Left ventricle myocardium inferior (tissue), 1 donor: ENCODE data around the gene AMZ1. TPM values are rescaled to one million over a fixed set of nuclear protein-coding genes. Genes with fewer than 3 reads are reported as not detected.

Source experiments
- DNase-seq: peaks from one replicate; pipeline ENCODE4 v3.0.0-alpha.2; 2020
- H3K27ac ChIP-seq: fragments of 200-600 bp; replicated peaks from 2 replicates; pipeline ENCODE4 v1.8.0; 2021
- H3K27me3 ChIP-seq: fragments of 200-600 bp; 2 replicates; pipeline ENCODE4 v1.8.0; 2021; ENCODE audit warnings: low read depth
- H3K36me3 ChIP-seq: fragments of 200-600 bp; 2 replicates; pipeline ENCODE4 v1.8.0; 2021
- H3K4me1 ChIP-seq: fragments of 200-600 bp; 2 replicates; pipeline ENCODE4 v1.8.0; 2021
- H3K4me3 ChIP-seq: fragments of 200-600 bp; 2 replicates; pipeline ENCODE4 v1.8.0; 2021; ENCODE audit warnings: mild to moderate bottlenecking, moderate library complexity
- H3K9me3 ChIP-seq: fragments of 200-600 bp; replicated peaks from 2 replicates; pipeline ENCODE4 v1.8.0; 2021
- CTCF ChIP-seq: fragments of 200-600 bp; IDR thresholded peaks from 2 replicates; pipeline ENCODE4 v1.8.0; 2021; ENCODE audit warnings: antibody characterized with exemption, mild to moderate bottlenecking, borderline replicate concordance
- intact Hi-C: fragments of 100-400 bp; cut with micrococcal nuclease; formaldehyde crosslinking; loops from one replicate; pipeline ENCODE4 v1.11.0; 2022
- total RNA-seq: library from RNA; stranded (reverse); fragmentation: NEBNext Ultra II Directional; extraction: Animal tissue kit (Norgen Biotek cat#: 25700); gene quantifications from one replicate; pipeline ENCODE4 v1.2.1, GENCODE V29; 2021
- donor health status: DM: no; HTN: yes; CAD: no; lungs with severe emphysema.

Gene AMZ1
- total RNA-seq, 1 donor from 2014 or later: 0.11 TPM

- Histone ChIP-seq H3K9me3 (no peaks in the 10 kb centered on the region), H3K4me1 (peaks cover 7% of the 10 kb centered on the region), H3K4me3 (no peak overlapping the region), H3K36me3 (peaks cover 35% of the 10 kb centered on the region), H3K27ac (no peak overlapping the region), H3K27me3 (no peaks in the 10 kb centered on the region)
- TF ChIP-seq CTCF: no peak
- intact Hi-C loops: no loop called here
- DNase-seq: no peak
Observed at GRCh38 chr7:2649991-2650390, 38.0 kb upstream of the AMZ1 start.

GRCh38 chr7:2650451-2650850 is 37.6 kb upstream of the AMZ1 start:
- no peak overlapping the region for H3K4me3 ChIP-seq
- no peak for DNase-seq
- H3K27me3 ChIP-seq: no peaks in the 10 kb centered on the region
- no peak for TF ChIP-seq CTCF
- H3K36me3 ChIP-seq: peaks cover 35% of the 10 kb centered on the region
- no peaks in the 10 kb centered on the region for H3K9me3 ChIP-seq
- no peak overlapping the region for H3K27ac ChIP-seq
- intact Hi-C loops: no loop called here
- H3K4me1 ChIP-seq: peaks cover 3% of the 10 kb centered on the region

GRCh38 chr7:2651336-2651735 is 36.7 kb upstream of the AMZ1 start:
- no peaks in the 10 kb centered on the region for H3K4me1 ChIP-seq
- no peak overlapping the region for H3K4me3 ChIP-seq
- no peaks in the 10 kb centered on the region for H3K27me3 ChIP-seq
- intact Hi-C loops: no loop called here
- TF ChIP-seq CTCF: no peak
- peaks cover 38% of the 10 kb centered on the region for H3K36me3 ChIP-seq
- no peak for DNase-seq
- no peak overlapping the region for H3K27ac ChIP-seq
- H3K9me3 ChIP-seq: no peaks in the 10 kb centered on the region

- H3K4me3 ChIP-seq: no peak overlapping the region
- intact Hi-C loops: no loop called here
- no peaks in the 10 kb centered on the region for H3K27me3 ChIP-seq
- peaks cover 40% of the 10 kb centered on the region for H3K36me3 ChIP-seq
- H3K9me3 ChIP-seq: no peaks in the 10 kb centered on the region
- no peak for DNase-seq
- no peak for TF ChIP-seq CTCF
- H3K4me1 ChIP-seq: no peaks in the 10 kb centered on the region
- no peak overlapping the region for H3K27ac ChIP-seq
Observed at GRCh38 chr7:2651847-2652735, 35.9 kb upstream of the AMZ1 start.

- Histone ChIP-seq H3K27me3 (no peaks in the 10 kb centered on the region), H3K4me3 (no peak overlapping the region), H3K4me1 (no peaks in the 10 kb centered on the region), H3K9me3 (no peaks in the 10 kb centered on the region), H3K36me3 (peaks cover 36% of the 10 kb centered on the region), H3K27ac (no peak overlapping the region)
- intact Hi-C loops: no loop called here
- no peak for DNase-seq
- TF ChIP-seq CTCF: no peak
Observed at GRCh38 chr7:2652736-2653060, 35.3 kb upstream of the AMZ1 start.
